ENCODE data around the gene PPP2R5C.

DNA sequence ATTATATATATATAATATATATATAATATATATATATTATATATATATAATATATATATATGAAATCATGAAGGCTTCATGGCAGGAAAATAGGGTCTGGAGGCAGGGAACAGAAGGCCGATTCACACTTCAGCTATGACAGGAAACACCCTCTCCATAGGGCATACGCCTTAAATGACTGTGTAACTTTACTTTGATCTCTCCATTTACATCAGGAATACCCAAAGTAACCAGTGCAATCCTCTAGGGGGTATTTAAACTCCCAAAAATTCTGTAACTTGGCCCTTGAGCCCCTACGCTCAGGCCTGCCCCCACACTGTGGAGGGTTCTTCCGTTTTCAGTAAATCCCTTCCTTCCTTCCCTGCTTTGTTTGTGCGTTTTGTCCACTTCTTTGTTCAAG, 40.4 kb upstream of the PPP2R5C start:
- TF ChIP-seq, protein P1, sequence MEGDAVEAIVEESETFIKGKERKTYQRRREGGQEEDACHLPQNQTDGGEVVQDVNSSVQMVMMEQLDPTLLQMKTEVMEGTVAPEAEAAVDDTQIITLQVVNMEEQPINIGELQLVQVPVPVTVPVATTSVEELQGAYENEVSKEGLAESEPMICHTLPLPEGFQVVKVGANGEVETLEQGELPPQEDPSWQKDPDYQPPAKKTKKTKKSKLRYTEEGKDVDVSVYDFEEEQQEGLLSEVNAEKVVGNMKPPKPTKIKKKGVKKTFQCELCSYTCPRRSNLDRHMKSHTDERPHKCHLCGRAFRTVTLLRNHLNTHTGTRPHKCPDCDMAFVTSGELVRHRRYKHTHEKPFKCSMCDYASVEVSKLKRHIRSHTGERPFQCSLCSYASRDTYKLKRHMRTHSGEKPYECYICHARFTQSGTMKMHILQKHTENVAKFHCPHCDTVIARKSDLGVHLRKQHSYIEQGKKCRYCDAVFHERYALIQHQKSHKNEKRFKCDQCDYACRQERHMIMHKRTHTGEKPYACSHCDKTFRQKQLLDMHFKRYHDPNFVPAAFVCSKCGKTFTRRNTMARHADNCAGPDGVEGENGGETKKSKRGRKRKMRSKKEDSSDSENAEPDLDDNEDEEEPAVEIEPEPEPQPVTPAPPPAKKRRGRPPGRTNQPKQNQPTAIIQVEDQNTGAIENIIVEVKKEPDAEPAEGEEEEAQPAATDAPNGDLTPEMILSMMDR (conservative IDR thresholded peaks at IDR 0.05; ENCODE audit: low read depth, low read length), result no peak
- TF ChIP-seq EZH2 (IDR thresholded peaks at IDR 0.05; ENCODE audit: low read length, unreplicated experiment), result no peak
